GM19397 (cell line): Measurements from ENCODE around the gene SDR39U1.

ENCODE experiments used
- ATAC-seq: cut with Tn5 transposase; IDR thresholded peaks from one replicate; pipeline ENCODE4 v1.9.1; 2021; ENCODE audit warnings: mild to moderate bottlenecking, moderate library complexity; ENCODE audit not compliant: unreplicated experiment

The SDR39U1 gene

GRCh38 chr14:24430143-24430681 lies 12.4 kb downstream of the SDR39U1 start:
- peak; percentile 65 for ATAC-seq

- peak; percentile 87 for ATAC-seq
Observed at GRCh38 chr14:24429395-24430142, 13.0 kb downstream of the SDR39U1 start, which contains the start of the genes CBLN3 and KHNYN. Gene CBLN3 (minus strand): TSS chr14:24429668. CDS start chr14:24429054, 614 bp downstream. Gene KHNYN (plus strand): TSS chr14:24429954. CDS start chr14:24430731, 777 bp downstream.

GRCh38 chr14:24428628-24429394 lies 13.8 kb downstream of the SDR39U1 start:
- ATAC-seq: no peak

GRCh38 chr14:24427537-24428508 lies 14.8 kb downstream of the SDR39U1 start:
- no peak for ATAC-seq

- no peak for ATAC-seq
Observed at GRCh38 chr14:24426912-24427536, 15.6 kb downstream of the SDR39U1 start.

- no peak for ATAC-seq
Observed at GRCh38 chr14:24426150-24426911, 16.2 kb downstream of the SDR39U1 start.

GRCh38 chr14:24425704-24426103 lies 16.9 kb downstream of the SDR39U1 start:
- no peak for ATAC-seq

GRCh38 chr14:24422694-24423601 lies 19.6 kb downstream of the SDR39U1 start:
- no peak for ATAC-seq

- ATAC-seq: no peak
Observed at GRCh38 chr14:24422261-24422660, 20.3 kb downstream of the SDR39U1 start.

GRCh38 chr14:24418492-24418873 lies 24.1 kb downstream of the SDR39U1 start:
- no peak for ATAC-seq

- ATAC-seq: no peak
Observed at GRCh38 chr14:24417832-24418491, 24.6 kb downstream of the SDR39U1 start.

- no peak for ATAC-seq
Observed at GRCh38 chr14:24416932-24417619, 25.5 kb downstream of the SDR39U1 start.

GRCh38 chr14:24416254-24416931 lies 26.2 kb downstream of the SDR39U1 start:
- no peak for ATAC-seq

- ATAC-seq: no peak
Observed at GRCh38 chr14:24415421-24416253, 26.9 kb downstream of the SDR39U1 start.

GRCh38 chr14:24414732-24415420 lies 27.7 kb downstream of the SDR39U1 start:
- ATAC-seq: no peak
